ENCODE measurements around the gene GRIFIN.

GRIFIN gene

DNA sequence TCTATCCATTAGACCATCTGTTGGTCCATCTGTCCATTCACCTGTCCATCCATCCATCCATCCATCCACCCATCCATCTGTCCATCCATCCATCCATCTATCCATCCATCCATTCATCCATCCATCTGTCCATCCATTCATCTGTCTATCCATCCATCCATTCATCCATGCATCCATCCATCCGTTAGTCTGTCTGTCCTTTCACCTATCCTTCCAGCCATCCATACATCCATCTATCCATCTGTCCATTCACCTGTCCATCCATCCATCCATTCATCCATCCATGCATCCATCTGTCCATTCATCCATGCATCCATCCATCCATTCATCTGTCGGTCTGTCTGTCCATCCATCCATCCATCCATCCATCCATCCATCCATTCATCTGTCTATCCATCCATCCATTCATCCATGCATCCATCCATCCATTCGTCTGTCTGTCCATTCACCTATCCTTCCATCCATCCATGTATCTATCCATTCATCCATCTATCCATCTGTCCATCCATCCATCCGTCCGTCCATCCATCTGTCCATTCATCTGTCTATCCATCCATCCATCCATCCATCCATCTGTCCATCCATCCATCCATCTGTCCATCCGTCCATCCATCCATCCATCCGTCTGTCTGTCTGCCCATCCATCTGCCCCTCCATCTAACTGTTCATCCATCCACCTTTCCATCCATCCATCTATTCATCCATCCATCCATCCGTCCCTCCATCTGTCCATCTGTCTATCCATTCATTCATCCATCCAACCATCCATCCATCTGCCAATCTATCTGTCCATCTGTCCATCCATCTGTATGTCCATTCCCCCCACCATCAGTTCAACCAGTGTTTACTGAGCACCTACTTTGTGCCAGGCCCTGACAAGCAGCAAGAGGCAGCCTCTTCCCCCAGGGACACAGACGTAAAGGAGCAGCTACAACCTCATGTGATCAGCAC, 38.5 kb upstream of the GRIFIN start:
- no peak for DNase-seq
- Histone ChIP-seq H3K36me3 (no peaks in the 10 kb centered on the region), H3K9me3 (no peaks in the 10 kb centered on the region), H3K4me1 (peaks cover 45% of the 10 kb centered on the region), H3K4me3 (ENCODE audit: low read depth, low read length) (no peak overlapping the region), H3K27me3 (no peaks in the 10 kb centered on the region)
- TF ChIP-seq, protein P1, sequence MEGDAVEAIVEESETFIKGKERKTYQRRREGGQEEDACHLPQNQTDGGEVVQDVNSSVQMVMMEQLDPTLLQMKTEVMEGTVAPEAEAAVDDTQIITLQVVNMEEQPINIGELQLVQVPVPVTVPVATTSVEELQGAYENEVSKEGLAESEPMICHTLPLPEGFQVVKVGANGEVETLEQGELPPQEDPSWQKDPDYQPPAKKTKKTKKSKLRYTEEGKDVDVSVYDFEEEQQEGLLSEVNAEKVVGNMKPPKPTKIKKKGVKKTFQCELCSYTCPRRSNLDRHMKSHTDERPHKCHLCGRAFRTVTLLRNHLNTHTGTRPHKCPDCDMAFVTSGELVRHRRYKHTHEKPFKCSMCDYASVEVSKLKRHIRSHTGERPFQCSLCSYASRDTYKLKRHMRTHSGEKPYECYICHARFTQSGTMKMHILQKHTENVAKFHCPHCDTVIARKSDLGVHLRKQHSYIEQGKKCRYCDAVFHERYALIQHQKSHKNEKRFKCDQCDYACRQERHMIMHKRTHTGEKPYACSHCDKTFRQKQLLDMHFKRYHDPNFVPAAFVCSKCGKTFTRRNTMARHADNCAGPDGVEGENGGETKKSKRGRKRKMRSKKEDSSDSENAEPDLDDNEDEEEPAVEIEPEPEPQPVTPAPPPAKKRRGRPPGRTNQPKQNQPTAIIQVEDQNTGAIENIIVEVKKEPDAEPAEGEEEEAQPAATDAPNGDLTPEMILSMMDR (IDR thresholded peaks at IDR 0.05; ENCODE audit: low read depth, low read length) = no peak

DNA sequence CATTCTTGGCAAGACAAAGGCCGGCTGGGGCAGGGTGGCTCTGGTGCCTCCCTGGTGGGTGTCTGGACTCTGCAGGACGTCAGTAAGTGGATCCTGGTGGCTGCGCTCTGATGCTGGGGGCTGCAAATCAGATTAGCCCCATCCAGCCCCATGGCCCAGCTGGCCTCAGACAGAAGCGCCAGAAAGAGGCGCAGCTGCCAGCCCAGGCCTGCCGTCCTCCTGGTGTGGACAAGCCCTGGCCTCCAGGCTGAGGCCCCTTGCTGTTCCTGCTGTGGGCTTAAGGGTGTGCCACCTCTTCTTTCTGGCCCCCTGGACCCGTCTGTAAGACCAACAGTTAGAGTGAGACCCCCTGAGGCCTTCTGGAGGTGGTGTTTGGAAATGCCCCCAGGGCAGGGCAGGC, 37.5 kb upstream of the GRIFIN start:
- no peaks in the 10 kb centered on the region for H3K36me3 ChIP-seq
- no peaks in the 10 kb centered on the region for H3K27me3 ChIP-seq
- peak; percentile 96 for DNase-seq
- H3K4me1 ChIP-seq = peaks cover 51% of the 10 kb centered on the region
- TF ChIP-seq, protein P1 (IDR thresholded peaks at IDR 0.05; ENCODE audit: low read depth, low read length) = 0 out of 2 replicates have a peak, but pooled peaks have one; percentile 20
- no peak overlapping the region for H3K4me3 ChIP-seq (ENCODE audit: low read depth, low read length)
- no peaks in the 10 kb centered on the region for H3K9me3 ChIP-seq

DNA sequence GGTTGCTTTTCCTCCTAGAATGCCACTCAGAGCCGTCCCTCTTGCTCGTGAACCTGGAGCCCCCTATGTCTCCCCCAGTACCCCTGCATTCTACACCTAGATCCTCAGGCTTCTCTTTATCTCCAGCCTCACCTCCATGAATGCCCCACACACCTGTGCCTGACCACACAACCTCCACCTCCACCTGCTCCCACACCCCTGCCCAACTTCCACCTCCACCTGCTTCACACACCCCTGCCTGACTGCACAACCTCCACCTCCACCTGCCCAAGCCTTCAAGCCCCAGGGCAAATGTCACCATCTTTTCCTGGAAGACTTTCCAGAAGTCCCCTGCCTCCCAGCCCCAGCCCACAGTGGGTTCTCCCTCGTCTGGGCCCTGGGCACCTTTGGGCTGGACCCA, 36.5 kb upstream of the GRIFIN start:
- no peaks in the 10 kb centered on the region for H3K9me3 ChIP-seq
- no peak for DNase-seq
- H3K27me3 ChIP-seq = no peaks in the 10 kb centered on the region
- H3K4me3 ChIP-seq (ENCODE audit: low read depth, low read length) = no peak overlapping the region
- H3K4me1 ChIP-seq = peaks cover 55% of the 10 kb centered on the region
- TF ChIP-seq, protein P1 (IDR thresholded peaks at IDR 0.05; ENCODE audit: low read depth, low read length) = no peak
- no peaks in the 10 kb centered on the region for H3K36me3 ChIP-seq

DNA sequence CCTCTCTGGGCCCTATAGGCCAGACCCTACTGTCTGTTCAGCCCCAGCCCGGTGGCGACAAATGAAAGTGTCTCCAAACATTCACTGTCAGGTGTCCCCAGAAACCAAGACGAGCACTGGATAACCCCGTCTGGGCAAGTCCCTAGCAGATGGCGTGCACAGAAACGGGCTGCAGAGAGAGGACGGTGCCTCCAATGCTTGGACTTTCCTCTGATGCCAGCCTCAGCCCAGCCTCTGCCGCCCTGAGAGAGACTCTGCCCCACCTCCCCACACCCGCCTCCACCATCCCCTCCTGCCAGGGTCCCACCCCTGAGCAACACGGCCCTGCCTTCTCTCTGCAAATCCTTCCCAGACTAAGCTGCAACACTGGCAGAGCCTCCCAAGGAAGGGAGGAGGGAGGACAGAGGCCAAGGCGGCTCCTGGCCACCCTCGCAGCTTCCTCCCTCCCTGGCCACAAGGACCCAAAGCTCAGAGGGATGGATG, 36.0 kb upstream of the GRIFIN start:
- DNase-seq = no peak
- peaks cover 55% of the 10 kb centered on the region for H3K4me1 ChIP-seq
- H3K36me3 ChIP-seq = no peaks in the 10 kb centered on the region
- H3K27me3 ChIP-seq = no peaks in the 10 kb centered on the region
- H3K9me3 ChIP-seq = no peaks in the 10 kb centered on the region
- no peak overlapping the region for H3K4me3 ChIP-seq (ENCODE audit: low read depth, low read length)
- TF ChIP-seq, protein P1 (IDR thresholded peaks at IDR 0.05; ENCODE audit: low read depth, low read length) = no peak

DNA sequence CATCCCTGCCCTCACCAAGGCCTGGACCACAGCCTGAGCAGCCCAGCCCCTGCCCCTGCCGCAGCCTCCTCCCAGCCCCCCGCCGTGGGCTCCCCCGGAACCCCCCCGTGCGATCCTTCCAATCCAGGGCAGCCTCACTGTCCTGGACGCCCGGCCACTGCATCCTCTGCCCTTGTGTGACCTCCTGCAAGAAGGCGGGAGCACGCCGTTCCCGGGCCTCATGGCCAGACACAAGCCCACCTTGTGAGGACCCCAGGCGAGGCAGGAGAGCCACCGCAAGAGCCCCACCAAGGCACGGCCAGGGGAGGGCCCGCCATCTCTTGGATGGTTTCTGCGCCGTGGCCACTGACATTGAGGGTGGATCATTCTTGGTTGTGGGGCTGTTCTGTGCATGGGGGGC, 35.6 kb upstream of the GRIFIN start:
- H3K9me3 ChIP-seq = no peaks in the 10 kb centered on the region
- H3K36me3 ChIP-seq = no peaks in the 10 kb centered on the region
- TF ChIP-seq, protein P1 (IDR thresholded peaks at IDR 0.05; ENCODE audit: low read depth, low read length) = no peak
- DNase-seq = no peak
- H3K4me1 ChIP-seq = peaks cover 55% of the 10 kb centered on the region
- no peaks in the 10 kb centered on the region for H3K27me3 ChIP-seq
- no peak overlapping the region for H3K4me3 ChIP-seq (ENCODE audit: low read depth, low read length)

Data from BE2C (cell line).